Thyroid gland (tissue), 4 donors: ENCODE measurements around the gene MRM1. TPM values are rescaled to one million over a fixed set of nuclear protein-coding genes. Genes with fewer than 3 reads are reported as not detected.

Experiments used
- DNase-seq, 2 donors: peaks; one replicate each; pipeline ENCODE4 v3.0.0-alpha.2; 2019
- H3K27ac ChIP-seq, 3 donors: fragments of 200-600 bp; sonication (generic); 1 replicate in 2 of 3; 2 replicates in 1 of 3; pipeline ENCODE4 v1.5.1; 2016 to 2019; ENCODE audit warnings: mild to moderate bottlenecking in 1 of 3, moderate library complexity in 1 of 3
- H3K27me3 ChIP-seq: fragments of 200-600 bp; sonication (generic); one replicate; pipeline ENCODE4 v1.5.1; 2019
- H3K36me3 ChIP-seq, 2 donors: fragments of 200-600 bp; sonication (generic); one replicate each; pipeline ENCODE4 v1.5.1; 2016 to 2019
- H3K4me1 ChIP-seq, 2 donors: fragments of 200-600 bp; sonication (generic); one replicate each; pipeline ENCODE4 v1.5.1; 2017 to 2019
- H3K4me3 ChIP-seq, 3 donors: fragments of 200-600 bp; sonication (generic); replicated peaks in 1 of 3; 1 replicate in 2 of 3; 2 replicates in 1 of 3; pipeline ENCODE4 v1.5.1; 2016; ENCODE audit warnings: mild to moderate bottlenecking in 1 of 3
- H3K9me3 ChIP-seq: fragments of 200-600 bp; sonication (generic); one replicate; pipeline ENCODE4 v1.5.1; 2017
- CTCF ChIP-seq, 6 experiments: fragments of 200-600 bp in 3 of 6; fragments of 450-650 bp in 3 of 6; sonication (generic) in 3 of 6; IDR thresholded peaks; one replicate each; pipeline ENCODE4 v1.5.1; 2016 to 2019; ENCODE audit warnings: antibody characterized with exemption in 6 of 6, mild to moderate bottlenecking in 2 of 6, inconsistent platforms in 1 of 6, moderate library complexity in 1 of 6
- POLR2A ChIP-seq, 2 donors: fragments of 450-650 bp; IDR thresholded peaks; one replicate each; pipeline ENCODE4 v1.6.1; 2017; ENCODE audit warnings: antibody characterized with exemption in 2 of 2, mild to moderate bottlenecking in 2 of 2, moderate library complexity in 1 of 2
- WGBS, 2 donors: methylation state at CpG; one replicate each; pipeline ENCODE4 v1.1.5; 2017; 5-methylcytosine and 5-hydroxymethylcytosine counted together
- intact Hi-C: fragments of 100-400 bp; cut with DNase I; formaldehyde crosslinking; loops from one replicate; pipeline ENCODE4 v1.15.1; 2023
- total RNA-seq, 4 donors: library from RNA; depleted of rRNA; stranded (reverse); fragments of >200 nt; gene quantifications; one replicate each; pipeline ENCODE4 v1.2.3, GENCODE V29; 2016

Gene MRM1
- total RNA-seq, 4 donors from 2014 or later = 5.8 to 9.8 (median 7.4) TPM

GRCh38 chr17:36629252-36629847 lies 28.0 kb downstream of the MRM1 start:
- peak; percentile 63 to 69 for DNase-seq
- Histone ChIP-seq H3K9me3 (no peaks in the 10 kb centered on the region), H3K27me3 (no peaks in the 10 kb centered on the region), H3K27ac (no peak overlapping the region), H3K4me1 (peaks cover 0 to 7% of the 10 kb centered on the region in 2 donors), H3K36me3 (no peaks in the 10 kb centered on the region), H3K4me3 (no peak overlapping the region)
- WGBS, 2 donors = 10% methylated on average over 7 to 12 of the region's 14 CpGs
- TF ChIP-seq POLR2A (IDR thresholded peaks at IDR 0.05) (no peak), CTCF (IDR thresholded peaks at IDR 0.05) (peak; percentile 90 to 98 (median 96))
- intact Hi-C loops = no loop called here

GRCh38 chr17:36629970-36630502 lies 28.7 kb downstream of the MRM1 start:
- 74 to 77% methylated on average over 7 to 8 of the region's 8 CpGs for WGBS, 2 donors
- DNase-seq = no peak
- no peaks in the 10 kb centered on the region for H3K27me3 ChIP-seq
- no peak overlapping the region for H3K27ac ChIP-seq
- TF ChIP-seq POLR2A (IDR thresholded peaks at IDR 0.05) = no peak
- TF ChIP-seq CTCF (IDR thresholded peaks at IDR 0.05) = no peak
- intact Hi-C loops = loop anchor here (10.0 kb wide), 1 partner anchor 615 kb away; no protein-coding TSS in a partner anchor
- no peaks in the 10 kb centered on the region for H3K9me3 ChIP-seq
- peaks cover 0 to 7% of the 10 kb centered on the region in 2 donors for H3K4me1 ChIP-seq
- no peak overlapping the region for H3K4me3 ChIP-seq
- H3K36me3 ChIP-seq = no peaks in the 10 kb centered on the region

- no peaks in the 10 kb centered on the region for H3K36me3 ChIP-seq
- no peak overlapping the region for H3K4me3 ChIP-seq
- TF ChIP-seq POLR2A (IDR thresholded peaks at IDR 0.05) (no peak), CTCF (IDR thresholded peaks at IDR 0.05) (no peak)
- H3K27ac ChIP-seq = no peak overlapping the region
- H3K9me3 ChIP-seq = no peaks in the 10 kb centered on the region
- intact Hi-C loops = loop anchor here (10.0 kb wide), 1 partner anchor 614 kb away; no protein-coding TSS in a partner anchor
- peaks cover 0 to 3% of the 10 kb centered on the region in 2 donors for H3K4me1 ChIP-seq
- no peaks in the 10 kb centered on the region for H3K27me3 ChIP-seq
- WGBS, 2 donors = 73 to 79% methylated on average over 4 of the region's 4 CpGs
- DNase-seq = no peak
These were observed 29.6 kb downstream of the MRM1 start for GRCh38 chr17:36631022-36631421.

GRCh38 chr17:36632916-36633771 lies 31.8 kb downstream of the MRM1 start:
- no peak for DNase-seq
- TF ChIP-seq POLR2A (IDR thresholded peaks at IDR 0.05) = no peak
- TF ChIP-seq CTCF (IDR thresholded peaks at IDR 0.05) = no peak
- 35% methylated on average over 18 of the region's 18 CpGs for WGBS, 2 donors
- Histone ChIP-seq H3K9me3 (no peaks in the 10 kb centered on the region), H3K27ac (no peak overlapping the region), H3K4me3 (no peak overlapping the region), H3K4me1 (no peaks in the 10 kb centered on the region), H3K27me3 (no peaks in the 10 kb centered on the region), H3K36me3 (no peaks in the 10 kb centered on the region)
- intact Hi-C loops = loop anchor here (10.0 kb wide), 1 partner anchor 612 kb away; no protein-coding TSS in a partner anchor
